ENCODE results near the gene GRK5.

DNA sequence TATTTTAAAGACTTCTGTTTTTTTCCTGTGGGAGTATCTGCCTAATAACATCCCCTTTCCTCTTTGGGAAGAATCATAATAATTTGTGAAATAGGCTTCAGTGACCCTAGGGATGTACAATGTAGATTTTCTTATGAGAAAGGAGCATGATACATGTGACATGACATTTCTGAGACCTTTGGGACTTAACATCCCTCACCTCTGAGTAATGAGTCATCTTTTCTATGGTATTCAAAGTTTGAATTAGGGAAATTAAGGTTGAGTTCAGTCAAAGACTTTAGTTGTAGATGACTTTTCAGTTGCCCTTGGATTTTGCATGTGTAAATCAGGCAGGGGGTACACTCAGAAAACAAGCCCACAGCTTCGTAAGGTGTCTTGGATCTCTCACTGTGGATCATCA, 14.3 kb downstream of the GRK5 start:
- TF ChIP-seq EZH2 (IDR thresholded peaks at IDR 0.05; ENCODE audit: borderline replicate concordance, low read depth, low read length, severe bottlenecking) = no peak
- TF ChIP-seq, protein P1, sequence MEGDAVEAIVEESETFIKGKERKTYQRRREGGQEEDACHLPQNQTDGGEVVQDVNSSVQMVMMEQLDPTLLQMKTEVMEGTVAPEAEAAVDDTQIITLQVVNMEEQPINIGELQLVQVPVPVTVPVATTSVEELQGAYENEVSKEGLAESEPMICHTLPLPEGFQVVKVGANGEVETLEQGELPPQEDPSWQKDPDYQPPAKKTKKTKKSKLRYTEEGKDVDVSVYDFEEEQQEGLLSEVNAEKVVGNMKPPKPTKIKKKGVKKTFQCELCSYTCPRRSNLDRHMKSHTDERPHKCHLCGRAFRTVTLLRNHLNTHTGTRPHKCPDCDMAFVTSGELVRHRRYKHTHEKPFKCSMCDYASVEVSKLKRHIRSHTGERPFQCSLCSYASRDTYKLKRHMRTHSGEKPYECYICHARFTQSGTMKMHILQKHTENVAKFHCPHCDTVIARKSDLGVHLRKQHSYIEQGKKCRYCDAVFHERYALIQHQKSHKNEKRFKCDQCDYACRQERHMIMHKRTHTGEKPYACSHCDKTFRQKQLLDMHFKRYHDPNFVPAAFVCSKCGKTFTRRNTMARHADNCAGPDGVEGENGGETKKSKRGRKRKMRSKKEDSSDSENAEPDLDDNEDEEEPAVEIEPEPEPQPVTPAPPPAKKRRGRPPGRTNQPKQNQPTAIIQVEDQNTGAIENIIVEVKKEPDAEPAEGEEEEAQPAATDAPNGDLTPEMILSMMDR (IDR thresholded peaks at IDR 0.05; ENCODE audit: borderline replicate concordance, extremely low read depth, low read length, poor library complexity, severe bottlenecking) = no peak
